ENCODE measurements around the gene GAGE12E.
"Not testable (repeated sequence)": the region's sequence is repeated elsewhere in the genome, so short reads cannot be mapped to it uniquely, and the experiment has no call there.

Gene GAGE12E, protein sequence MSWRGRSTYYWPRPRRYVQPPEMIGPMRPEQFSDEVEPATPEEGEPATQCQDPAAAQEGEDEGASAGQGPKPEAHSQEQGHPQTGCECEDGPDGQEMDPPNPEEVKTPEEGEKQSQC

DNA sequence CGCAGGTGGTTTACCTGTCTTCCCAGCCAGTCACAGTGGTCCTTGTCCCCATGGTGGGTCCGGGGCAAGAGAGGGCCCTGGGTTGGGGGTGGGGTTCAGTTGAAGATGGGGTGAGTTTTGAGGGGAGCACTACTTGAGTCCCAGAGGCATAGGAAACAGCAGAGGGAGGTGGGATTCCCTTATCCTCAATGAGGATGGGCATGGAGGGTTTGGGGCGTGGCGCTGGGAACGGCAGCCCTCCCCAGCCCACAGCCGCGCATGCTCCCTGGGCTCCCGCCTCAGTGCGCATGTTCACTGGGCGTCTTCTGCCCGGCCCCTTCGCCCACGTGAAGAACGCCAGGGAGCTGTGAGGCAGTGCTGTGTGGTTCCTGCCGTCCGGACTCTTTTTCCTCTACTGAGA lies at the start of gene GAGE12E:
TSS of gene GAGE12E (plus strand) at position 301 of the 400 bp plus-strand sequence. CDS start 1,155 bp downstream, outside the sequence.
- not testable (repeated sequence) for DNase-seq (ENCODE audit: low read depth)

DNA sequence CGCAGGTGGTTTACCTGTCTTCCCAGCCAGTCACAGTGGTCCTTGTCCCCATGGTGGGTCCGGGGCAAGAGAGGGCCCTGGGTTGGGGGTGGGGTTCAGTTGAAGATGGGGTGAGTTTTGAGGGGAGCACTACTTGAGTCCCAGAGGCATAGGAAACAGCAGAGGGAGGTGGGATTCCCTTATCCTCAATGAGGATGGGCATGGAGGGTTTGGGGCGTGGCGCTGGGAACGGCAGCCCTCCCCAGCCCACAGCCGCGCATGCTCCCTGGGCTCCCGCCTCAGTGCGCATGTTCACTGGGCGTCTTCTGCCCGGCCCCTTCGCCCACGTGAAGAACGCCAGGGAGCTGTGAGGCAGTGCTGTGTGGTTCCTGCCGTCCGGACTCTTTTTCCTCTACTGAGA lies 19.2 kb upstream of the GAGE12E start, which contains the start of gene GAGE12C:
TSS of gene GAGE12C (plus strand) at position 301 of the 400 bp plus-strand sequence. CDS start 1,155 bp downstream, outside the sequence.
- not testable (repeated sequence) for DNase-seq (ENCODE audit: low read depth); H3K4me3 ChIP-seq (ENCODE audit: low read depth, low read length)

More for the DNA sequence above, at the start of gene GAGE12E:
- not testable (repeated sequence) for H3K4me3 ChIP-seq (ENCODE audit: low read depth, low read length)

DNA sequence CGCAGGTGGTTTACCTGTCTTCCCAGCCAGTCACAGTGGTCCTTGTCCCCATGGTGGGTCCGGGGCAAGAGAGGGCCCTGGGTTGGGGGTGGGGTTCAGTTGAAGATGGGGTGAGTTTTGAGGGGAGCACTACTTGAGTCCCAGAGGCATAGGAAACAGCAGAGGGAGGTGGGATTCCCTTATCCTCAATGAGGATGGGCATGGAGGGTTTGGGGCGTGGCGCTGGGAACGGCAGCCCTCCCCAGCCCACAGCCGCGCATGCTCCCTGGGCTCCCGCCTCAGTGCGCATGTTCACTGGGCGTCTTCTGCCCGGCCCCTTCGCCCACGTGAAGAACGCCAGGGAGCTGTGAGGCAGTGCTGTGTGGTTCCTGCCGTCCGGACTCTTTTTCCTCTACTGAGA lies 9.7 kb upstream of the GAGE12E start, which contains the start of gene GAGE12D:
TSS of gene GAGE12D (plus strand) at position 301 of the 400 bp plus-strand sequence. CDS start 1,155 bp downstream, outside the sequence.
- not testable (repeated sequence) for H3K4me3 ChIP-seq (ENCODE audit: low read depth, low read length); DNase-seq (ENCODE audit: low read depth)

DNA sequence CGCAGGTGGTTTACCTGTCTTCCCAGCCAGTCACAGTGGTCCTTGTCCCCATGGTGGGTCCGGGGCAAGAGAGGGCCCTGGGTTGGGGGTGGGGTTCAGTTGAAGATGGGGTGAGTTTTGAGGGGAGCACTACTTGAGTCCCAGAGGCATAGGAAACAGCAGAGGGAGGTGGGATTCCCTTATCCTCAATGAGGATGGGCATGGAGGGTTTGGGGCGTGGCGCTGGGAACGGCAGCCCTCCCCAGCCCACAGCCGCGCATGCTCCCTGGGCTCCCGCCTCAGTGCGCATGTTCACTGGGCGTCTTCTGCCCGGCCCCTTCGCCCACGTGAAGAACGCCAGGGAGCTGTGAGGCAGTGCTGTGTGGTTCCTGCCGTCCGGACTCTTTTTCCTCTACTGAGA lies 9.5 kb downstream of the GAGE12E start, which contains the start of gene GAGE12F:
TSS of gene GAGE12F (plus strand) at position 301 of the 400 bp plus-strand sequence. CDS start 1,155 bp downstream, outside the sequence.
- not testable (repeated sequence) for H3K4me3 ChIP-seq (ENCODE audit: low read depth, low read length); DNase-seq (ENCODE audit: low read depth)

DNA sequence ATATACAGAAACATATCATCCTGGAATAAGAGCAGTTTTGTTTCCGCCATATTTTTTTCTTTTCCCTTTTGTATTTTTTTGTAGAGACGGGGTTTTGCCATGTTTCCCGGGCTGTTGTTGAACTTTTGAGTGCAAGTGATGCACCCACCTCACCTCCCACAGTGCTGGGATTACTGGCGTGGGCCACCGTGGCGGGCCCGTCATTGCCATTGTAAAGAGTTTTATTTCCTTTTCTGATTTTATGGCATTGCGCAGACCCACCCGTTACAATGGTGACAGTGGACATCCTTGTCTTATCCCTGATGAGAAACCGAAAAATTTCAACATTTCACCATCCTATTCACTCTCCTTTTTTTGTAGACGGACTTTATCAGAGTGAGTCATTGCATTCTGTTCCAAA lies 17.6 kb downstream of the GAGE12E start:
- H3K4me3 ChIP-seq (ENCODE audit: low read depth, low read length); DNase-seq (ENCODE audit: low read depth): not testable (repeated sequence)

DNA sequence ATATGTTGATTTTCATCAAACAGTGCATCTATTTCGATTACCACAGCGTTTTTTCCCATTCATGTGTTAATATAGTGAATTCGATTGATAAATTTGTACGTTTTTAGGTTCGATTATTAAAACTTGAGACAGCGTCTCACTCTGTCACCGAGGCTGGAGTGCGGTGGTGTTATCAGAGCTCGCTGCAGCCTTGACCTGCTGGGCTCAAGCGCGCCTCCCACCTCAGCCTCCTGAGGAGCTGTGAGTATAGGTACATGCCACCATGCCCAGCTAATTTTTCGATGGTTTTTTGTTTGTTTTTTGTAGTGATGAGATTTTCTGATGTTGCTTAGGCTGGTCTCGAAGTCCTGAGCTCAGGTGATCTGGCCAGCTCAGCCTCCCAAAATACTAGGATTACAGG lies 18.1 kb downstream of the GAGE12E start:
- H3K4me3 ChIP-seq (ENCODE audit: low read depth, low read length); DNase-seq (ENCODE audit: low read depth): not testable (repeated sequence)

DNA sequence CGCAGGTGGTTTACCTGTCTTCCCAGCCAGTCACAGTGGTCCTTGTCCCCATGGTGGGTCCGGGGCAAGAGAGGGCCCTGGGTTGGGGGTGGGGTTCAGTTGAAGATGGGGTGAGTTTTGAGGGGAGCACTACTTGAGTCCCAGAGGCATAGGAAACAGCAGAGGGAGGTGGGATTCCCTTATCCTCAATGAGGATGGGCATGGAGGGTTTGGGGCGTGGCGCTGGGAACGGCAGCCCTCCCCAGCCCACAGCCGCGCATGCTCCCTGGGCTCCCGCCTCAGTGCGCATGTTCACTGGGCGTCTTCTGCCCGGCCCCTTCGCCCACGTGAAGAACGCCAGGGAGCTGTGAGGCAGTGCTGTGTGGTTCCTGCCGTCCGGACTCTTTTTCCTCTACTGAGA lies 19.0 kb downstream of the GAGE12E start, which contains the start of gene GAGE12G:
TSS of gene GAGE12G (plus strand) at position 301 of the 400 bp plus-strand sequence. CDS start 1,155 bp downstream, outside the sequence.
- DNase-seq (ENCODE audit: low read depth); H3K4me3 ChIP-seq (ENCODE audit: low read depth, low read length): not testable (repeated sequence)

DNA sequence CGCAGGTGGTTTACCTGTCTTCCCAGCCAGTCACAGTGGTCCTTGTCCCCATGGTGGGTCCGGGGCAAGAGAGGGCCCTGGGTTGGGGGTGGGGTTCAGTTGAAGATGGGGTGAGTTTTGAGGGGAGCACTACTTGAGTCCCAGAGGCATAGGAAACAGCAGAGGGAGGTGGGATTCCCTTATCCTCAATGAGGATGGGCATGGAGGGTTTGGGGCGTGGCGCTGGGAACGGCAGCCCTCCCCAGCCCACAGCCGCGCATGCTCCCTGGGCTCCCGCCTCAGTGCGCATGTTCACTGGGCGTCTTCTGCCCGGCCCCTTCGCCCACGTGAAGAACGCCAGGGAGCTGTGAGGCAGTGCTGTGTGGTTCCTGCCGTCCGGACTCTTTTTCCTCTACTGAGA lies 28.6 kb downstream of the GAGE12E start, which contains the start of gene GAGE12H:
TSS of gene GAGE12H (plus strand) at position 301 of the 400 bp plus-strand sequence. CDS start 1,155 bp downstream, outside the sequence.
- not testable (repeated sequence) for DNase-seq (ENCODE audit: low read depth); H3K4me3 ChIP-seq (ENCODE audit: low read depth, low read length)

DNA sequence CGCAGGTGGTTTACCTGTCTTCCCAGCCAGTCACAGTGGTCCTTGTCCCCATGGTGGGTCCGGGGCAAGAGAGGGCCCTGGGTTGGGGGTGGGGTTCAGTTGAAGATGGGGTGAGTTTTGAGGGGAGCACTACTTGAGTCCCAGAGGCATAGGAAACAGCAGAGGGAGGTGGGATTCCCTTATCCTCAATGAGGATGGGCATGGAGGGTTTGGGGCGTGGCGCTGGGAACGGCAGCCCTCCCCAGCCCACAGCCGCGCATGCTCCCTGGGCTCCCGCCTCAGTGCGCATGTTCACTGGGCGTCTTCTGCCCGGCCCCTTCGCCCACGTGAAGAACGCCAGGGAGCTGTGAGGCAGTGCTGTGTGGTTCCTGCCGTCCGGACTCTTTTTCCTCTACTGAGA lies 38.1 kb downstream of the GAGE12E start, which contains the start of gene GAGE2A:
TSS of gene GAGE2A (plus strand) at position 301 of the 400 bp plus-strand sequence. CDS start 1,155 bp downstream, outside the sequence.
- DNase-seq (ENCODE audit: low read depth); H3K4me3 ChIP-seq (ENCODE audit: low read depth, low read length): not testable (repeated sequence)

DNA sequence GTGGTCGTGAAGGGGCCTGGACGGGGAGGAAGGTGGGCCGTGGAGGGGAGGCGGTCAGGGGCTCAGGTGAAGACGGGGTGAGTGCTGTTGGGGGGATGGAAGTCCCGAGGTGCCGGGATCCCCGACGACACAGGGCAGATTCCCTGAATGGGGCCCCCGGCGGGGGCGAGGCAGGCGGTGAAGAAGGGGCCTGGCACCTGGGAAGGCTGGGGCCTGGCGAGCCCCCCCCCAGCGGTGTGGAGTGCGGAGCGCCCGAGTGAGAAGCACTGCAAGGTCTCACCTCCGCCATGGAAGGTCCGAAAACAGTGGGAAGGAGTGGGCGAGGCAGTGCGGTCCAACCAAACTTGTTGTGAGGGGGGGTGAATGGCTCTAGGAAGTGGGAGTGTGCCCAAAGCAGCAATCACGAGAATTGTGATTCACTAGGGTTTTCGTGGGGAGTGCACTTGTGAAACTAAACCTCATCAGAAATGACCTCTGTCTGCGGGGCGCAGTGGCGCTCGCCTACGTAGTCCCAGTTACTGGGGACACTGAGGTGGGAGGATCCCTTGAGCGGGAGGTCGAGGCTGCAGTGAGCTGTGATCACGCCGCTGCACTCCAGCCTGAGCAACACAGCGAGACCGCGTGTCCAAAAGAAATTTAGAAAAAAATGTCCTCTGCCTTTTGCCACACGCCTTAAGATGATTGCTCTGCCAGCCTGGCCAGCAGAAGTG lies 38.8 kb downstream of the GAGE12E start:
- not testable (repeated sequence) for DNase-seq (ENCODE audit: low read depth); H3K4me3 ChIP-seq (ENCODE audit: low read depth, low read length)

DNA sequence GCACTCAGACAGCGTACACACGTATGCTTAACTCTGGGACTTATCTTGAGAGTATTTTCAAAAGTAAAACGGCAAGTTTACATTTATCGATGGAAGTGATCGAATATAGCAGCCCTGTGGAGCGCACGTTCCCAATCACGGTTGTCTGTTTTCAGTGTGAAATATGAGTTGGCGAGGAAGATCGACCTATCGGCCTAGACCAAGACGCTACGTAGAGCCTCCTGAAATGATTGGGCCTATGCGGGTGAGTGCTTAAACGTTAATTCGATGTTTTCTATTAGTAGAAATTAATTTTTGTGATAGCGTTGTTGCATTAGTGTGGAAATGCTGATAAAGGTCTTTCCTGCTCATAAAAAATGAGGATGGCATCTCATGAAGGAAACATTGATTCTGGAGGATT lies 39.4 kb downstream of the GAGE12E start:
- not testable (repeated sequence) for H3K4me3 ChIP-seq (ENCODE audit: low read depth, low read length); DNase-seq (ENCODE audit: low read depth)

DNA sequence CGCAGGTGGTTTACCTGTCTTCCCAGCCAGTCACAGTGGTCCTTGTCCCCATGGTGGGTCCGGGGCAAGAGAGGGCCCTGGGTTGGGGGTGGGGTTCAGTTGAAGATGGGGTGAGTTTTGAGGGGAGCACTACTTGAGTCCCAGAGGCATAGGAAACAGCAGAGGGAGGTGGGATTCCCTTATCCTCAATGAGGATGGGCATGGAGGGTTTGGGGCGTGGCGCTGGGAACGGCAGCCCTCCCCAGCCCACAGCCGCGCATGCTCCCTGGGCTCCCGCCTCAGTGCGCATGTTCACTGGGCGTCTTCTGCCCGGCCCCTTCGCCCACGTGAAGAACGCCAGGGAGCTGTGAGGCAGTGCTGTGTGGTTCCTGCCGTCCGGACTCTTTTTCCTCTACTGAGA lies 47.6 kb downstream of the GAGE12E start, which contains the start of gene GAGE1:
TSS of gene GAGE1 (plus strand) at position 301 of the 400 bp plus-strand sequence. CDS start 1,155 bp downstream, outside the sequence.
- H3K4me3 ChIP-seq (ENCODE audit: low read depth, low read length); DNase-seq (ENCODE audit: low read depth): not testable (repeated sequence)
